A172 (cell line): Measurements from ENCODE around the gene STARD5. TPM values are rescaled to one million over a fixed set of nuclear protein-coding genes. Genes with fewer than 3 reads are reported as not detected.
A peak's percentile ranks its signal among the peaks of the same experiment; 100 is the strongest.

Source experiments
- DNase-seq: peaks from one replicate; pipeline ENCODE4 v3.0.0-alpha.2; 2015; ENCODE audit warnings: low spot score
- total RNA-seq: library from RNA; depleted of rRNA; stranded (reverse); fragments of >200 nt; shearing (Covaris generic); gene quantifications from 2 replicates; pipeline ENCODE4 v1.2.3, GENCODE V29; 2014

The STARD5 gene
- total RNA-seq, 1 experiment from 2014 or later: 0.86 TPM

DNA sequence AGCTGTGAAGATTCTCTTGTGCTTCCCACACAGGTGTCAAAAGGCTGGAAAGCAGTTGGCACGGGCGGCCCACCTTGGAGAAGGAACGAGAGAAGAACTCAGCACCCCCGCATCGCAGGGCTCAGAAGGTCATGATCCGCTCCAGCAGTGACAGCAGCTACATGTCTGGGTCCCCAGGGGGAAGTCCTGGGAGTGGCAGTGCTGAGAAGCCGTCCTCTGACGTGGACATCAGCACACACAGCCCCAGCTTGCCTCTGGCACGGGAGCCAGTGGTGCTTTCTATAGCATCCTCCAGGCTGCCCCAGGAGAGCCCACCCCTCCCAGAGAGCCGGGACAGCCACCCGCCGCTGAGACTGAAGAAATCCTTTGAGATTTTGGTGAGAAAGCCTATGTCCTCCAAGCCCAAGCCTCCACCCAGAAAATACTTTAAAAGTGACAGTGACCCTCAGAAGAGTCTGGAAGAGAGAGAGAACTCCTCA lies 31.4 kb downstream of the STARD5 start:
- no peak for DNase-seq

DNA sequence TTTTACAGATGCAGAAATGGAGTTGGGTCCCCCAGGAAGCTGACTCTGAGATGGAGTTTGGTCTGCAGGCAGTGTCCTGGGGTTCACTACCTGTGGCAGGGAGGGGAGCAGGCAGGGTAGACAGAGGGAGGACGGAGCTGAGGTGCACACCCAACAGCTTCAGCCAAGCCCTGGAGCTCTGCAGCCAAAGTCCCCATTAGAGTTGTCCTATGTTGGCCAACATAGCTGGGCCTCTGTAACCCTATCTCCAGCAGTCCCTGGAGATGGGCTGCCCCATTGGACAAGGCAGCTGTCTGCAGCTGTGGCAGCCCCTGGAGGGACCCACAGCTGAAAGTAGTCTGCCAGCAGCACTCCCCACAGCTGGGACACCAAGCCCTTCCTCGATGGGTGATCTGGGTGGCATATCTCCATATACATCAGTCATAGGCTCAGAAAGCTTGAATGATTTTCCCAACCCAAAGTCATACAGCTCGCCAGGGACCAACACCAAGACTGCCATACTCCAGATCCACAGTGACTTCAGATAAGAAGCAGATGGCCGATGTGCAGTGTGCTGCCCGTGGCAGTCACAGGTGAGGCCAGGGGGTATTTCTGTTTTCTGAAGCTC lies 31.9 kb downstream of the STARD5 start:
- no peak for DNase-seq

DNA sequence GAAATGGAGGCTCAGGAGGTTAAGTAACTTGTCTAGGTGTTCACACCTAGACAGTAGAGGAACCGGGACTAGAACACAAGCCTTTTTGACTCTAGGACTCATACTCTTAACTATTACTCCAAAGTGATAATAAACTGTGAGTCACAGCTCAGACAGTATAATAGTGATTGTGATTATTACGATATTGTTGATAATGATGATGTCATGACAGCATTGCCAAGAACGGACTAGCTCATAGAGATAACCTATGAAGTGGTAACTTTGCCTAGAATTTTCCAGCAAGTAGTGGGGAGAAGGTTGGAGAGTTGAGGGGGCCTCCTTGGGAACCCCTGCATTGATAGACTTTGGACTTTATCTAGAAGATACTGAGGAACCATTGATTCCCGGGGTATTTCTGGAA lies 34.0 kb downstream of the STARD5 start:
- DNase-seq: no peak

DNA sequence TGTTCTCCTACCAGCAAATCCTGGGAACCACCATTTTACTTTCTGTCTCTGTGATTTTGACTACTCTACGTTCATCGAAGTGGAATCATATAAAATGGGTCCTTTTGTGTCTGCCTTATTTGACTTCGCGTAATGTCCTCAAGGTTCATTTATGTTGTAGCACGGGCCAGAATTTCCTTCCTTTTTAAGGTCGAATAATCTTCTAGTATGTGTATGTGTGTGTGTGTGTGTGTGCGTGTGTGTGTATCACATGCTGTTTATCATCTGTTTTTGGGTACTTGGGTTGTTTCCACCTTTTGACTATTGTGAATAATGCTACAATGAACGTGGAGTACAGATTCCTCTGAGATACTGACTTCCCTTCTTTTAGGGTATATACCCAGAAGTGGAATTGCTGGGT lies 35.3 kb downstream of the STARD5 start:
- no peak for DNase-seq

DNA sequence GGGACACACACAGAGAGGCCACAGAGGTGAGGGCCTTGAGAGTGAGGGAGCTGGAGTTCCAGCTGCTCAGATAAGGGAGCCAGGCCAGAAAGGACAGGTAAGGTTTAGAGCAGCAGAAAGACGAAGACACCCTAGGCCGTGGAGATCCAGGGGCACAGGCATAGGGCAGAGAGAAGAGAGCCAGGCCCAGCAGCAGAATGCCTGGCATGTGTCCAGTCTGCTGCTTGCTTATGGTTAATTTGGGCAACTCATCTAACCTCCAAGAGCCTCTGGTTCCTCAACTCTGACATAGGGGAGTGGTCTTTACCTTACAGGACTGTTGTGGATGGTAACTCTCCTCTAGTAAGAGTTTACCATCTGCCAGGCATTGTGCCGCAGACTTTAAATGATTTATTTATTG lies 35.9 kb downstream of the STARD5 start:
- no peak for DNase-seq

DNA sequence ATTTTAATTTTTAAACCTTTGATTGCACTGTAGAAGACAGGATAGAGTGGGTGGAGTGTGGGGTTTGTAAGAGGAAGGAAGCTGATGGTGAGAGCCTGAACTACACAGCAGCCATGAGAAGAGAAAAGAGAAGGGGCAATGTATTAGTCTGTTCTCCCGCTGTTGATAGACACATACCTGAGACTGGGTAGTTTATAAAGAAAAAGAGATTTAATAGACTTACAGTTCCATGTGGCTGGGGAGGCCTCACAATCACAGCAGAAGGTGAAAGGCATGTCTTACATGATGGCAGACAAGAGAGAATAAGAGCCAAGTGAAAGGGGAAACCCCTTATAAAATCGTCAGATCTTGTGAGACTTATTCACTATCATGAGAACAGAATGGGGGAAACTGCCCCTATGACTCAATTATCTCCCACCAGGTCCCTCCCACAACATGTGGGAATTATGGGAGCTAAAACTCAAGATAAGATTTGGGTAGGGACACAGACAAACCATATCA lies 37.3 kb downstream of the STARD5 start:
- no peak for DNase-seq

DNA sequence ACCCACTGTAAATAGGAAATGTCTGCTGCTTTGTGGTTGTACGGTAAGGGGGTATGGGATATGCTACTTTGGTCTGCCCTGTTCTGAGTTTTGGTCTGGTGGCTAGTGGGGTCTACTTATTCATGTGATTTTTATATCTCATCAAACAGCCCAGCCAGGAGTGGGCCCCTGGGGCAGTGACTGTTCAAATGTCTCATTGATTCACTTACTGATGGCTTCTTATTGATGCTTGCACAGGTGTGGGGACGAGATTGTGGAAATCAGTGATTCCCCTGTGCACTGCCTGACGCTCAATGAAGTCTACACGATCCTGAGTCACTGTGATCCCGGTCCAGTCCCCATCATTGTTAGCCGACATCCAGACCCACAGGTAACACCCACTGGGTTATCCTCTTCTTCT lies 38.5 kb downstream of the STARD5 start:
- DNase-seq: no peak

DNA sequence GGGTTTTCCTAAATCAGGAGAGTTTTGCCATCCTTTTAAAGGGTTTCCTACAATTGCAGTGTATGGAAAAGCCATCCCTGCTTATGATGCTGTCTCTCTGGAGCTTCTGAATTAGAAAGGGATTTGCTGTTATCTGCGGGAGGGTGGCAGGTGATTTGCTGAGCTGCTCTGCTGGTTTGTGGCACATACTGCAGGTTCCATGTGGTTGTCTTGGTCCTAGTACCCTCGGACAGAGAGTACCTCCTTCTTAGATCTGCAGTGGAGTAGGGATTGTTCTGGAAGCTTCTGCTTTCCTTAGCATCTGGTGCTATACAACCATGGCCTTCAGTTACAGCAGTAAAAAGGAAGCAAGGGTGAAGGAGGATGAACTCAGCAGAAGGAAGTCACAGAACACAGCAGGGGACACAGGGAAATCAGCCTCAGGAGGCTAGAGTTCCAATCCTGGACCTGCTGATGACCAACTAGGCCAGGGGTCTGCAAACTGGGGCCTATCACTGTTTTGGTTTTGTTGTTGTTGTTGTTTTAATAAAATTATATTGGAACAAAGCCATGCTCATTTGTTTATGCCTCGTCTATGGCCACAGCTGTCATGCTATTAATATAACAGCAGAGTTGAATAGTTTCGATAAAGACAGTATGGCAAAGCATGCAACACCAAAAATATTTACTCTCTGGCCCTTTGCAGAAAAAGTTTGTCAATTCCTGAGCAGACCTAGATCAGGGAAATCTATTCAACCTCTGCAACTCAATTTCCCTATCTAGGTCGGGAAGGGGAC lies 39.5 kb downstream of the STARD5 start:
- DNase-seq: no peak

DNA sequence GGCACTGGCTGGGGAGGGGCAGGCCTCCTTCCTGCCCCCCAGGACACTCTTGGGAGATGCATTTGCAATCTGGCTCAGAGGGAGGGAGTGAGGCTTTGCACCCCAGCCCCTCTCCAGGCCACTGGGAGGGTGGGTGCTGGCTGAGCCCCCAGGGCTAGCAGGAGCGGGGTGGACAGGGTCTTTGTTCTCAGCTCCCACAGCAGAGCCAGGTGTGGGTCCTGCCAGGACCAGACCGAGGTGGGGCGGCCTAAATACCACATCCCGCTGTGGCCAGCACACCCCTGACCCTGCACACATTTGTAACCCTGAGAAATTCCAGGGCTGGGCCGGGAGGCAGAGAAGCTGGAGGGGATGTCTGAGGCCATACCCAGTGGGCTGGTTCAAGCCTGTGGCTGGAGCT lies 41.0 kb downstream of the STARD5 start:
- no peak for DNase-seq

DNA sequence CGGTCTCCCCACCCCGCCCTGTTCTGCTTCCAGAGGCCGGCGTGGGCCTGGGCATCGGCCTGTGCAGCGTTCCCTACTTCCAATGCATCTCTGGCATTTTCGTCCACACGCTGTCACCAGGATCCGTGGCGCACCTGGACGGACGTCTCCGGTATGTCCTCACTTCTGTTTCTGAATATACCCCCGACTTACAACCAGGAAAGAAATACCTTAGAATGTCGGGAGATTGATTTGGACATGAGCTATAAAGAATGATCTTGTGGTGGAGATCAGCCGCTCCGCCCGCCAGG lies 41.4 kb downstream of the STARD5 start:
- no peak for DNase-seq

DNA sequence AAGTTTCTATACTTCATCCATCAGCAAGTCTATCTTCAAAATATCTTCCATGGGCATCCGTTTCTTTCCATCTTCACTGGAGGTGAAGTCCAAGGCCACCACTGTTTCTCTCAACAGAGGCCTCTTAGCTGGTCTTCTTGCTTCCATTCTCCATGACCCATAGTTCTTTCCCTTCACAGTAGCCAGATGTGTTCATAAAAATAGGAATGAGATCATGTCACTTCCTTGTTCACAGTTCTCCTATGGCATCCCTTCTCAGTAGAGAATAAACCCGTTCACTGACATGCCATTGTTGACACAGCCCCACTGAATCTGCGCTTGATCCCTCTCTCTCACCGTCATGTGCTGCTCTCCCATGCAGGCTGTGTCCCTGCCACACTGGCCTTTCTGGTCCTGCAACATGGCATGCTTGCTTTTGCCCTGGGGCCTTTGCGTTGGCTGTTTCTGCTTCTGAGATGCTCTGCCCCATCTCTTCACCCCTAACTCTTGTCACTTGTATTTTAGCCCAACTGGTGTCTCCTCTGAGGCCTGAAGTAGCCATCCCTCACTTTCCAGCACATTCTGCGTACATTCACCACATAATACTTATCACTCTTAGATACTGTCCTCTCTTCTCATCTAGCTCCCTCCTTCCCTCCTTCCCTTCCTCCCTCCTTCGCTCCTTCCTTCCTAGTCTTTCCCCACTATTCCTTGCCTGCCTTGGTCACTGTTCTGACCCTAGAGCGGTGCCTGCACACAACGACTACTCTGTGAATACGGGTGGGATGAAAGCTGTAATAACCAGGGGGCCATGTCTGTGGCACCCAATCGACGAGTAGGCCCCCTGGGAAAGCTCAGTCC lies 42.0 kb downstream of the STARD5 start:
- no peak for DNase-seq

DNA sequence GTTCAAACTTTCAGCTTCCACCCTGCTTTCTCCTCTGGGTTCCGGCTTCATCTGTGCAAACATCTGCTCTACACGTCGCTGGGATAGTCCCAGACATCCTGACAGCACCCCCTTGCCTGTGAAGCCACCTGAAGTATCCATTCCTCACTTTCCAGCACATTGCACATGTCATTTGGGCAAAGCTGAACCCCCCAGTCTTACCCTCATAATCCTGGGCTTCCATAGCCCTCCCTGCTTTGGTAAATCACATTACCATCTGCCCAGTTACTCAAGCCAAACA lies 42.5 kb downstream of the STARD5 start:
- no peak for DNase-seq

DNA sequence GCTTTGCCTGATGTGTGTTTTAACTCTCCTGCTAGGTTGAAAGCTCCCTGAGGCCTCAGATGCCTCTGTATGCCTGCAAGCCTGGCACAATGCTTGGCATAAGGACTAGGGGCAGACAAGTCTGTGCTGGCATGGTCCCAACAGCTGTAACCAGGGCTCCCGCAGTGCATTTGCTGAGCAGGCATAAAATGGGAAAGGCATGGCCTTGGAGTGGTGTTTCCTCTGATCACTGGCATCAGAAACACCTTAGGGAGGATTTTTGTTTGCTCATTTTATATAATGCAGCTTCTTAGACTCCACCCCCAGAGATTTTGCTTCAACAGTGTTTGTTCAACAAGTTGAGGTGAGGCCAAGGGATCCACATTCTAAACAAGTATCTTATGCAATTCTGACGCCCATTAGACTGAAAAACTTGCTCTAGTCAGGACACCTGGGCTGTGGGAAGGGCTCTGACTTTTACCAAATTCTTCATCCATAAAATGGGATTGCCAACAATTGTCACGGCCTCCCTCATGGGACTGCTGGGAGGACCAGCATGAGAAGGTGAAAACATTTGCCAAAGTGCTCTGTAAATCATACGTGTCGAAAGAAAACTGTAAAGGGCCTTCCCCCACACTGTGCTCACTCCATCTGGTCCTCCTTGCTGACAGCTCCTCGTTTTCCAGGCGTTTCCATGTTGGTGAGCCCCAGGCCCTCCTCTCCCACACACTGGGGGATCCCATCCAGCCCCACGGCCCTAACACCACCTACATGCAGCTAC lies 43.1 kb downstream of the STARD5 start:
- no peak for DNase-seq

DNA sequence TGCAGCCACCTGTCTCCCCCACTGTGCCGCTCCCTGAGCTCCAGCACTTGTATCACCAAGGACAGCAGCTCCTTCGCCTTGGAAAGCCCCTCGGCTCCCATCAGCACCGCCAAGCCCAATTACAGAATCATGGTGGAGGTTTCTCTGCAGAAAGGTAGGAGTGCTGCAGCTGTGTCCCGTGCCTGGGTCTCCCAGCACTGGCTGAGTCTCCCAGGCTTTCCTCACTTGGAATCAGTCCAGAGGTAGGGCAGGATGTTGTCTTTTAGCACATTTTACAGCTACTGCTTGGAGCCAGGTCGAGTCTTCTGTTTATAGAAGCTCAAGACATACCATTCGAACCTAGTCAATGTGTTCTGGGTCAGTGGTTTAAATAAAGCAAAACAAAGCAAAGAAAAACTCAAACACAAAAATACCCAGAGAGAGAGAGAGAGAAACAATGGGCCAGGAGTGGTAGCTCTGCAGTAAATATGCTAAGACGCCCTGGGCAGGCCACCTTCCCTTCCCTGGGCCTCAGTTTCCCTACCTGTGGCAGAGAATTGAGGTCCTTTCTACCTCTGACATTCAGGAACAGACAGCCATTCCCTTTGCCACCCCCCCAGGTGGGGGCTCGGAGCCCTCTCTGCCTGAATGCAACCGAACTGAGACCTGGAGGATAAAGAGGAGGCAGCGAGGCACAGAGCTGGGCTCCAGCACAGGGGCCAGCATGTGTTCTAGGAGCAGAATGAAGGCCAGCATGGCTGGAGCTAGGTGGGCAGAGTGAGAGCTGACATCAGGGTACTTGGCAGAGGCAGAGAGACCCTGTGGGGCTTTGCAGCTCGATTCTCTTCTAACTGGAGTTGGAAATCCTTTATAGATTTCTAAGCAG lies 44.1 kb downstream of the STARD5 start:
- DNase-seq: no peak

DNA sequence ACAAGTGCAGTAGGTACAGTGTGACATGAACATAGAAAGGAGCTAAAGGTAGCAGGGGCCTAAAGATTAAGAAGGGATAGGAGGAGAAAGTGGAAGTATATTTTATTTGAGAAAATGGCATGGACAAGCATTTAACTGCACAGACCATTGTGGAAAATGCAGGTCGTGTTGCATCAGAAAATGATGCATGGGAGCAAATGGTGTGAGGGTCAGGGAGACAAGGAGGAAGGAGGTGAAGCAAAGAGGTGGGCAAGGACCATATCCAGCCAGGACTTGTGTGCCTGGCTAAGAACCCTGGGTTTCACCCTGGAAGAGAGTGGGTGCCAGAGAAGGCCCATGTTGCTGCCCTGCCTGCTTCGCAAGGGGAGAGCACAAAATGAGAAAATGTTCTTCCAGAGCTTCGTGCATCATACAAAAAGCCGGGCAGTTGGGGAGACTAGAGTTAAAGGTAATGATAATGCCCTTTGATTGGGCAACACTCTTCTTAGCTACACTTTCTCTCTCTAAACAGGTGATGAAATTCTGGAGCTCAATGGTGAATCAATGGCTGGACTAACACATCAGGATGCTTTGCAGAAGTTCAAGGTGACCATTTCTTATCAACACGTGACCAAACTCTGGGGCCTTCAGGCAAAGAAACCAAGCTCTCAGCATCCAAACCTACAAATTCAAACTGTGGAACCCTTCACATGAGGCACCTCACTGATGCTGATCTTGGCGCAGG lies 45.5 kb downstream of the STARD5 start:
- no peak for DNase-seq

DNA sequence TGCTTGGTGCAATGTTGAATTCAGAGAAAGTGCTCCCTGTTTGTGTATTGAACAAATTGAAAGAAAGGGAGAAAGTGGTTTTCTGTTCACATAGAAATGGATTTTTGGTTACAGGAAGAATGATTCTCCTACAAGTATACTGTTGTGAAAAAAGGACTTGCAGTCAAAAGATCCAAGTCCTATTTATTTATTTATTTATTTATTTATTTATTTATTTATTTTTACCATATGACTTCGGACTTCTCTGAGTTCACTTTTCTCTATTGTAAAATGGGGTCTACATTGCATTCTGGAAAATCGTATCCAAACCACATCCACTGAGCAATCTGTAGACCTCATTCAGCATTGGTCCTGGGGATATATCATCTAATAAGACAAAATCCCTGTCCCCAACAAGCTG lies 46.1 kb downstream of the STARD5 start:
- DNase-seq: no peak

DNA sequence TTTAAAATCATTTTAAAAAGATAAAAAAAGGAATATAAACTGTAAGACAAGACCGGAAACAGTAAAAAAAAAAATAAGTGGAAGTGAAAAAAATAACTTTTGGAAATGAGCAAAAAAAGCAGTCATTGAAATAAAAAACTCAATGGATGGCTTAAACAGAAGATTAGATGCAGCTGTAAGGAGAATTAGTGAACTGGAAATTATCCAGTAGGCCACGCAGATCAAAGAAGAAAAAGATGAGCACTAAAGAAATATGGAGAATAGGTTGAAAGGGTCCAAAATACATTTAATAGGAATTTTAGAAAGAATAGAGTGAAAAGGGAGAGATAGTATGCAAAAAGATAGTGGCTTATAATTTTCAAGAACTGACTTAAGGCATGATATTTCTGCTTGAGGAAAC lies 47.0 kb downstream of the STARD5 start:
- no peak for DNase-seq

DNA sequence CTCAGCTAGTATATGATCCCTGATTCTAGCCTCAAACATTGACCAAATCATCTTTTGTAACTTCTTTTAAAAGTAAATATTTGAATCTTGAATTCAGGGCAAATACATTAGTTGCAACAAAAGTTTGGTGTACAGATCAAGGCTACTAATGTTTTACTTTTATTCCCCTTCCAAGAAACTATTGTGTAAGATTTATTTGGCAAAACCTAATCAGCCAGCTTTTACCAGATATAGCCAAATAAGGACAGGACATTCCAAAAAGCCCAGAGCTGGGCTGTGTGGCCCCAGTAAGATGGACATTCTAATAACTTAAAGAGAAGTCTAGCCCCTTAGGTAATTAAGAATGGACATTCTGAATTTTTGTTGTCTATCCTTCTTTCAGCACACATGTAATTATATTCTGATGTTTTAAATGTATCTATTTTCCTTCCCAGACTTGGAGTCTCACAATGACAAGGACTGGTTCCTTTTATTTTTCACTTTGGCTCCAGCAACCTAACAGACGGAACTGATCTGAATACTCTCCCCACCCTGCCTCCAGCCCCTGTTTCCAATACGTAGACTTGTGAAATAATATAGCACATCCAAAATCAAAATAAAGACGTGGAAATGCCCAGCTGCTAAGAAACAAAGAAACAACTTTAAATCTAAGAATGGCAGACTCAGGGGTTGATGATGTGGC lies 48.1 kb downstream of the STARD5 start:
- no peak for DNase-seq

DNA sequence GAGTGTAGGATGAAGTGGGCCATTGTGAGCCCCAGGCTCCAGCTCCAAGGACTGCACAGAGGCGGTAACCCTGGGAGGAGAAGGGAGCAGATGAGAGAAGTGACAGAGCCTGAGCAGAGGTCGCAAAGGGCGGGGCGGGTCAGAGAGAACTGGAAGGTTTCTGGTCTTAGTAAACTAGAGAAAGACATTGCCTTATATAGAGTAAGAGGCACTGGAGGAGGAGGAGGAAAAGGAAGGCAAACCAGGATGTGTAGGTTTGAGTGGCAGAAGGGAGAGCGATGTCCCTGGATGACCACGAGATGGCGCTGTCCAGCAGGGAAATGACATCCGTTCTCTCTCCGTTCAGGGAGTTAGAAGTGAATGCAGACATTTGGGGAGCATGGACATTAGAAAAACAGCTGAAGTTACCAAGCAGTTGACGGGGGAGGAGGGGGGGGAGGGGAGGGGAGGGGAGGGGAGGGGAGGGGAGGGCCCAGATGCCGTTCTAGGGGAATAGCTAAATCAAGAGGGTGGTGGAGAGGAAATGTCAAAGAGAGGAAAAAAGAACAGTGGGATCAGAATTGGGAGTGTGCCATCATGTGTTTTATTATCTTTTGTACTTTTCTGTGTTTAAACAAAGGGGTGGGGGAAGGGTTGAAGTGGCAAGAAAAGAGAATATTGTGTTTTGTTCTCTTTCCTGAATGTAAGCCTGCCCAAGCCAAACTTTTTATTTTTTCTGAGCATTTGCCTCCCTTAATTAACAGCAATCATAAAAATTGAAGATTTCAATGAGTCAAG lies 48.8 kb downstream of the STARD5 start:
- peak; percentile 88 for DNase-seq
